GM12873 (cell line): ENCODE data around the gene ENTPD8.

ENCODE experiments used
- CTCF ChIP-seq: IDR thresholded peaks from 2 replicates; pipeline ENCODE4 v1.5.1; 2012; ENCODE audit warnings: low read depth, mild to moderate bottlenecking, moderate library complexity, low read length, control low read depth; ENCODE audit not compliant: insufficient read depth; ENCODE audit errors: missing control alignments

Gene ENTPD8

DNA sequence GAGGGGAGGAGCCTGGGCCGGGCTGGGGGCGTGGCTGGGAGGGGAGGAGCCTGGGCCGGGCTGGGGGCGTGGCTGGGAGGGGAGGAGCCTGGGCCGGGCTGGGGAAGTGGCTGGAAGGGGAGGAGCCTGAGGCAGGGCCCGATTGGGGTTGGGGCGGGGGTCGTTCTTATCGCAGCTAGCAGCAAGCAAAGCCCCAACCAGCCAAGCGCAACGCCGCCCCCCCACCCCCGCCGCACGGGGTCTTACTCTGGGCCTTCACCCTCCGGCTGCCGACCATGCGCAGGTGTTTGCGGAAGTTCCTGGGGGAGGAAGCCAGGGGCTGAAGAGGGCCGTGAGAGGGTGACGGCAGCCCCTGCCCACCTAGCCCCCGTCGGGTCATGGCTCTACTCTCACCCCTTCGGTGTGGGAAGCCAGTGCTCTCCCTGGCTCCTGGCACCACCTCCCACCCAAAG lies 13.0 kb upstream of the ENTPD8 start:
- TF ChIP-seq CTCF: no peak

DNA sequence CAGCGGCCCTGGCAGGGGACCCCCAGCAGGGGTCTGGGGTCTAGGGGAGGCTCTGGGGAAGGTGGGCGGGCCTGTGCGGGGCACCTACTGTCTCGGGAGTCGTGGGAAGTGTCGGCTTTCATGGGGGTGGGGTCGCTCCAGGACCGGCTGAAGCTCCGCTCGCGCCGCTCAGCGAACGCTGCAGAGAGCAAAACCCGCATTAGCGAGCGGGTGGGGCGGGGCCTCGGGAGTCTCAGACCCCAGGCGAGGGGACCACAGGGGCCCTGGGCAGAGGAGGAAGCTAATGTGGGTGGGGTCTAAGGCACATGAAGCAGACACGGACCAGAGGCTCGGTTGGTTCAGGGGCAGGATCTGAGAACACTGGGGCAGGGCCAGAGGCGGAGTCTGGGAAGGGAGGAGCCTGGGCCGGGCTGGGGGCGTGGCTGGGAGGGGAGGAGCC lies 12.5 kb upstream of the ENTPD8 start:
- TF ChIP-seq CTCF: no peak

- no peak for TF ChIP-seq CTCF
These were observed 11.8 kb upstream of the ENTPD8 start for GRCh38 chr9:137452761-137453642.

GRCh38 chr9:137452006-137452760 lies 11.0 kb upstream of the ENTPD8 start:
- TF ChIP-seq CTCF: no peak

DNA sequence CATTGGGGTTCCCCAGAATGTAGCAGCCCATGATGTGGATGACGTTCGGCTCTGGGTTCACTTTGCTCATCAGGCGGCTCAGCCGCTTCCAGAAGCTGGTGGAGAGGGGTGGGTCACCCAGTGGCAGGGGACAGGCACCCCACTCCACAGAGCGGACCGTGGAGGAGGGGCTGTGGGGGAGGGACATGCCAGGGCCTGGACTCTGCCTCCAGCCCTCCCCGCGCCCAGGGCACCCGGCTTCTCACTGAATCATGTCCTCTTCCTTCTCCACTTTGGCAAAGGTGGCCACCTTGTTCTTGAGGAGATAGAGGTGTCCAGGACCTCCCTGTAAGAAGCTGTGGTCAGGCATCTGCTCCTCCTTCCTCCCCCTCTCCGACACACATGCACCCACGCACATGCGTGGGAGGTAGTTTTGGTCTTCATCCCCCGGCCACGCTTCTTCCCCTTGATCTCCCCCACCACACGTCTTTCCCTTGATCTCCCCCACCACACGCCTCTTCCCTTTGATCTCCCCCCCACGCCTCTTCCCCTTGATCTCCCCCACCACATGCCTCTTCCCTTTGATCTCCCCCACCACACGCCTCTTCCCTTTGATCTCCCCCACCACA lies 8.9 kb upstream of the ENTPD8 start:
- no peak for TF ChIP-seq CTCF

- TF ChIP-seq CTCF: no peak
These were observed 8.1 kb upstream of the ENTPD8 start for GRCh38 chr9:137449081-137449844.
